Measurements from ENCODE around the gene CADM1.

DNA sequence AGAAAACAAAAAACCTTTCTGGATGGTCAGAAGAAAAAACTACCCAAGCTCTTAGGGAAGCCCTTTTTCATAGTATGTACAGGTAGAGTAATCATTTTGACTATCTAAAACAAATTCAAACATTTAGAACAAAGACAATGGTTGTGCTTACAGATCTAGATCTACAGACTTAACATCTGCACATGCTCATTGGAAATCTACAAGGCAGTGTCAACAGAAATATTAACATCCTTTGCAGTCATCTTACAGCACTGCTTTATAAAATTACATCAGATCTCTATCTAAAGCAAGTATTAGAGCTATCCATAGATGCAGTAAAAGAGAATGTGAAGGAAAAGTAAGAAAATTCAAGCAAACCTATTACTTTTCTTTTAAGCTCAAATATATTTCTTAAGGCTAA is 110.3 kb downstream of the CADM1 start:
- TF ChIP-seq, protein P1, sequence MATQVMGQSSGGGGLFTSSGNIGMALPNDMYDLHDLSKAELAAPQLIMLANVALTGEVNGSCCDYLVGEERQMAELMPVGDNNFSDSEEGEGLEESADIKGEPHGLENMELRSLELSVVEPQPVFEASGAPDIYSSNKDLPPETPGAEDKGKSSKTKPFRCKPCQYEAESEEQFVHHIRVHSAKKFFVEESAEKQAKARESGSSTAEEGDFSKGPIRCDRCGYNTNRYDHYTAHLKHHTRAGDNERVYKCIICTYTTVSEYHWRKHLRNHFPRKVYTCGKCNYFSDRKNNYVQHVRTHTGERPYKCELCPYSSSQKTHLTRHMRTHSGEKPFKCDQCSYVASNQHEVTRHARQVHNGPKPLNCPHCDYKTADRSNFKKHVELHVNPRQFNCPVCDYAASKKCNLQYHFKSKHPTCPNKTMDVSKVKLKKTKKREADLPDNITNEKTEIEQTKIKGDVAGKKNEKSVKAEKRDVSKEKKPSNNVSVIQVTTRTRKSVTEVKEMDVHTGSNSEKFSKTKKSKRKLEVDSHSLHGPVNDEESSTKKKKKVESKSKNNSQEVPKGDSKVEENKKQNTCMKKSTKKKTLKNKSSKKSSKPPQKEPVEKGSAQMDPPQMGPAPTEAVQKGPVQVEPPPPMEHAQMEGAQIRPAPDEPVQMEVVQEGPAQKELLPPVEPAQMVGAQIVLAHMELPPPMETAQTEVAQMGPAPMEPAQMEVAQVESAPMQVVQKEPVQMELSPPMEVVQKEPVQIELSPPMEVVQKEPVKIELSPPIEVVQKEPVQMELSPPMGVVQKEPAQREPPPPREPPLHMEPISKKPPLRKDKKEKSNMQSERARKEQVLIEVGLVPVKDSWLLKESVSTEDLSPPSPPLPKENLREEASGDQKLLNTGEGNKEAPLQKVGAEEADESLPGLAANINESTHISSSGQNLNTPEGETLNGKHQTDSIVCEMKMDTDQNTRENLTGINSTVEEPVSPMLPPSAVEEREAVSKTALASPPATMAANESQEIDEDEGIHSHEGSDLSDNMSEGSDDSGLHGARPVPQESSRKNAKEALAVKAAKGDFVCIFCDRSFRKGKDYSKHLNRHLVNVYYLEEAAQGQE (IDR thresholded peaks at IDR 0.05), result no peak
- TF ChIP-seq, protein P2, sequence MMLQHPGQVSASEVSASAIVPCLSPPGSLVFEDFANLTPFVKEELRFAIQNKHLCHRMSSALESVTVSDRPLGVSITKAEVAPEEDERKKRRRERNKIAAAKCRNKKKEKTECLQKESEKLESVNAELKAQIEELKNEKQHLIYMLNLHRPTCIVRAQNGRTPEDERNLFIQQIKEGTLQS (IDR thresholded peaks at IDR 0.05), result no peak
- TF ChIP-seq TAF1 (conservative IDR thresholded peaks at IDR 0.05) (no peak), YY1 (IDR thresholded peaks at IDR 0.05) (no peak)
- TF ChIP-seq, protein P3, sequence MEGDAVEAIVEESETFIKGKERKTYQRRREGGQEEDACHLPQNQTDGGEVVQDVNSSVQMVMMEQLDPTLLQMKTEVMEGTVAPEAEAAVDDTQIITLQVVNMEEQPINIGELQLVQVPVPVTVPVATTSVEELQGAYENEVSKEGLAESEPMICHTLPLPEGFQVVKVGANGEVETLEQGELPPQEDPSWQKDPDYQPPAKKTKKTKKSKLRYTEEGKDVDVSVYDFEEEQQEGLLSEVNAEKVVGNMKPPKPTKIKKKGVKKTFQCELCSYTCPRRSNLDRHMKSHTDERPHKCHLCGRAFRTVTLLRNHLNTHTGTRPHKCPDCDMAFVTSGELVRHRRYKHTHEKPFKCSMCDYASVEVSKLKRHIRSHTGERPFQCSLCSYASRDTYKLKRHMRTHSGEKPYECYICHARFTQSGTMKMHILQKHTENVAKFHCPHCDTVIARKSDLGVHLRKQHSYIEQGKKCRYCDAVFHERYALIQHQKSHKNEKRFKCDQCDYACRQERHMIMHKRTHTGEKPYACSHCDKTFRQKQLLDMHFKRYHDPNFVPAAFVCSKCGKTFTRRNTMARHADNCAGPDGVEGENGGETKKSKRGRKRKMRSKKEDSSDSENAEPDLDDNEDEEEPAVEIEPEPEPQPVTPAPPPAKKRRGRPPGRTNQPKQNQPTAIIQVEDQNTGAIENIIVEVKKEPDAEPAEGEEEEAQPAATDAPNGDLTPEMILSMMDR (IDR thresholded peaks at IDR 0.05; ENCODE audit: low read depth, low read length, missing input control), result no peak

Data from liver (tissue), 3 donors.